NCI-H187 (cell line): ENCODE measurements around the gene UBE2Z.
A peak's percentile ranks its signal among the peaks of the same experiment; 100 is the strongest.
"Not testable (repeated sequence)": the region's sequence is repeated elsewhere in the genome, so short reads cannot be mapped to it uniquely, and the experiment has no call there.

Experiments
- DNase-seq, 2 experiments: peaks; one replicate each; lab custom pipeline; 2025; lab: John Stamatoyannopoulos, UW

UBE2Z gene

GRCh38 chr17:48908047-48908843 is at the start of gene UBE2Z:
Gene UBE2Z (plus strand): TSS chr17:48908407. CDS start chr17:48908504, 97 bp downstream.
- peak; percentile 89 to 93 for DNase-seq

- no peak for DNase-seq
Measured at GRCh38 chr17:48860034-48860433, 48.2 kb upstream of the UBE2Z start.

- DNase-seq = no peak
Measured at GRCh38 chr17:48860456-48860855, 47.8 kb upstream of the UBE2Z start.

GRCh38 chr17:48868916-48869500 is 39.2 kb upstream of the UBE2Z start:
- DNase-seq = no peak

GRCh38 chr17:48869821-48870318 is 38.3 kb upstream of the UBE2Z start:
- DNase-seq = no peak

GRCh38 chr17:48871035-48871550 is 37.1 kb upstream of the UBE2Z start:
- no peak for DNase-seq

- no peak for DNase-seq
Measured at GRCh38 chr17:48871551-48872351, 36.5 kb upstream of the UBE2Z start.

GRCh38 chr17:48872409-48872808 is 35.8 kb upstream of the UBE2Z start:
- DNase-seq = not testable (repeated sequence)

- DNase-seq = no peak
Measured at GRCh38 chr17:48873209-48873608, 35.0 kb upstream of the UBE2Z start.

- no peak for DNase-seq
Measured at GRCh38 chr17:48873696-48874443, 34.3 kb upstream of the UBE2Z start.

GRCh38 chr17:48878920-48879898 is 29.0 kb upstream of the UBE2Z start:
- DNase-seq = peak; percentile 18 to 20

- DNase-seq = no peak
Measured at GRCh38 chr17:48882272-48882671, 25.9 kb upstream of the UBE2Z start.

- no peak for DNase-seq
Measured at GRCh38 chr17:48883171-48883570, 25.0 kb upstream of the UBE2Z start.

GRCh38 chr17:48890086-48890485 is 18.1 kb upstream of the UBE2Z start:
- no peak for DNase-seq

GRCh38 chr17:48892940-48893645 is 15.1 kb upstream of the UBE2Z start:
- no peak for DNase-seq

- DNase-seq = no peak
Measured at GRCh38 chr17:48893646-48894508, 14.3 kb upstream of the UBE2Z start.

GRCh38 chr17:48894886-48895285 is 13.3 kb upstream of the UBE2Z start:
- no peak for DNase-seq

GRCh38 chr17:48901241-48901640 is 7.0 kb upstream of the UBE2Z start:
- DNase-seq = no peak

GRCh38 chr17:48903401-48903800 is 4.8 kb upstream of the UBE2Z start:
- no peak for DNase-seq
